BJ (cell line): Measurements from ENCODE around the gene SPIN3. TPM values are rescaled to one million over a fixed set of nuclear protein-coding genes. Genes with fewer than 3 reads are reported as not detected.
A peak's percentile ranks its signal among the peaks of the same experiment; 100 is the strongest.

Experiments used
- CTCF ChIA-PET: fragments of 350-600 bp; formaldehyde crosslinking; extraction: SDS; loops from one replicate; lab custom pipeline; 2021; ENCODE audit warnings: antibody characterized with exemption, inconsistent platforms; lab: Yijun Ruan, JAX
- POLR2A ChIA-PET: fragments of 300-600 bp; sonication (Branson Sonifier 250); formaldehyde crosslinking; extraction: SDS; loops from one replicate; lab custom pipeline; 2021; ENCODE audit warnings: antibody characterized with exemption; lab: Charles Lee
- DNase-seq: peaks from one replicate; pipeline ENCODE4 v3.0.0-alpha.2; 2011; ENCODE audit warnings: low read depth
- H3K27me3 ChIP-seq: 2 replicates; pipeline ENCODE4 v1.6.0; 2011; ENCODE audit warnings: low read length; ENCODE audit not compliant: control insufficient read depth, insufficient read depth
- H3K36me3 ChIP-seq: 2 replicates; pipeline ENCODE4 v1.5.1; 2011; ENCODE audit warnings: low read length; ENCODE audit not compliant: control insufficient read depth, insufficient read depth
- H3K4me3 ChIP-seq: 2 replicates; pipeline ENCODE4 v1.5.1; 2011; ENCODE audit warnings: low read depth, mild to moderate bottlenecking, control low read depth, low read length
- polyA plus RNA-seq: library from polyadenylated mRNA; depleted of rRNA; stranded (reverse); fragments of >200 nt; gene quantifications from 2 replicates; pipeline ENCODE4 v1.2.3, GENCODE V29; 2011
- TF ChIP-seq, protein P1 (sequence below): IDR thresholded peaks from 2 replicates; pipeline ENCODE4 v1.5.1; 2011; ENCODE audit warnings: low read depth, mild to moderate bottlenecking, control low read depth, inconsistent platforms, low read length, moderate library complexity; ENCODE audit not compliant: insufficient read depth

SPIN3 gene
- polyA plus RNA-seq, 1 experiment: 8.6 TPM

DNA sequence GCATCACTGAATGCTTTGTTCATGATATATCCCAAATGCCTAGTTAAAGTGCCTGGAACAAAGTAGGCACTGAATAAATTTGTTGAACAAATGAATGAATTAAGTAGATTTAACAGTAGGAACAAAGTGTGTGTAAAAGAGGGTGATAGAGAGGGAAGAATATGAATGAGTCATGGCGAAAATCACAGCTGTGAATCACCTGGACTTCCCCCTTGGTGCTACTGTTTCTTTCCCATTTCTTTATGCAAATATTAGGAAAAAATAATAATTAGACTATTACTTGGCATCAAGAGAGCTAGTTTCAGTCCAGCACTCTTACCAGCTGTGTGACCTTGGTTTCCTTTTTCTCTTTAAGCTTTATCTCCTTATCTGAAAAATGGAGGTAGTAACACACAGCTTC, 9.2 kb downstream of the SPIN3 start:
- H3K27me3 ChIP-seq: no peaks in the 10 kb centered on the region
- no peak overlapping the region for H3K4me3 ChIP-seq
- TF ChIP-seq, protein P1, sequence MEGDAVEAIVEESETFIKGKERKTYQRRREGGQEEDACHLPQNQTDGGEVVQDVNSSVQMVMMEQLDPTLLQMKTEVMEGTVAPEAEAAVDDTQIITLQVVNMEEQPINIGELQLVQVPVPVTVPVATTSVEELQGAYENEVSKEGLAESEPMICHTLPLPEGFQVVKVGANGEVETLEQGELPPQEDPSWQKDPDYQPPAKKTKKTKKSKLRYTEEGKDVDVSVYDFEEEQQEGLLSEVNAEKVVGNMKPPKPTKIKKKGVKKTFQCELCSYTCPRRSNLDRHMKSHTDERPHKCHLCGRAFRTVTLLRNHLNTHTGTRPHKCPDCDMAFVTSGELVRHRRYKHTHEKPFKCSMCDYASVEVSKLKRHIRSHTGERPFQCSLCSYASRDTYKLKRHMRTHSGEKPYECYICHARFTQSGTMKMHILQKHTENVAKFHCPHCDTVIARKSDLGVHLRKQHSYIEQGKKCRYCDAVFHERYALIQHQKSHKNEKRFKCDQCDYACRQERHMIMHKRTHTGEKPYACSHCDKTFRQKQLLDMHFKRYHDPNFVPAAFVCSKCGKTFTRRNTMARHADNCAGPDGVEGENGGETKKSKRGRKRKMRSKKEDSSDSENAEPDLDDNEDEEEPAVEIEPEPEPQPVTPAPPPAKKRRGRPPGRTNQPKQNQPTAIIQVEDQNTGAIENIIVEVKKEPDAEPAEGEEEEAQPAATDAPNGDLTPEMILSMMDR: no peak
- ChIA-PET CTCF (interaction anchor here (3.2 kb wide), 1 partner anchor 8 kb away, joined by 14 read pairs; no protein-coding TSS in a partner anchor), POLR2A (no interaction called here)
- H3K36me3 ChIP-seq: peaks cover 3% of the 10 kb centered on the region
- no peak for DNase-seq

DNA sequence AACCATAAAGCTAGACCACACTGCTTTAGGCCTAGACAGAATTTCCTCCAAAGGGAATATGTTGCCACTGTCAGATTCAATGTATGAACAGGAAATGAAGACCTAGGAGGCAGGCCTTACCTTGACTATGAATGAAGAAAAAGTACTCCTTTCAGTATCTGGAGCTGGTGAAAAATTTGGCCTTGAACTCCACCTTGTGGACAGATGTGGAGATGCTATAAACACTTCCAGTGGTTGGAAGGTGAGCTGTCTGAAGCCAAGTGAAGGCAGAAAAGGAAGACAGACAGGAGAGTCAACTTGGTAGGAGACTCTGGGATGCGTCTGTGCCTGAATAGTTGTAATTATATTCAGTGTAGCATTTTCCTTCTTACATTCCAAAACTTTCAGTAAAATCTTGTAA, 17.2 kb downstream of the SPIN3 start:
- peaks cover 2% of the 10 kb centered on the region; the same call in 1 of the 2 replicates for H3K36me3 ChIP-seq
- ChIA-PET CTCF (interaction anchor here (0.9 to 2.5 kb wide), 10 partner anchors 10 to 696 kb away, joined by 3 to 14 read pairs (median 4); partner anchors contain the start of gene SPIN3), POLR2A (no interaction called here)
- TF ChIP-seq, protein P1: peak; percentile 58
- DNase-seq: no peak
- no peaks in the 10 kb centered on the region for H3K27me3 ChIP-seq
- H3K4me3 ChIP-seq: no peak overlapping the region

DNA sequence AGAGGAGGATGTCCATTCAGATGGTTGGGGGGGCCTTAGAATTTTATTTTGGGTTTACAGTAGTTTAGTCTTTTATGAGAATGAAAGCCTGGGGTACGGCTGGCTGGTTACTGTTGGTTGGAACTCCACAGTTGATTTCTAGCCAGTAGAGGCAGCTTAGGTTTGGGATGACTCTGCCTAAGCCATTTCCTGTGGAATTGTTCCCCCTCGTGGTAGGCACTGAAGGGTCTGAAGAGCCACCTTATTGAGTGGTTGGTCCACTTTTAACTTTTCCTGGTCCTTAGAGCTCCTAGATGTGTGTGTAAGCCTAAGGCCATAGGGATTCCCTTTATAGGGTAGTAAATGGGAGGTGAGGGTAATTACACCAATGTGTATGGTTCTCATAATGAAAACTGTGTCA, 19.7 kb downstream of the SPIN3 start:
- Histone ChIP-seq H3K36me3 (no peaks in the 10 kb centered on the region), H3K27me3 (no peaks in the 10 kb centered on the region), H3K4me3 (no peak overlapping the region)
- TF ChIP-seq, protein P1: no peak
- CTCF ChIA-PET: interaction anchor here (2.6 kb wide), 1 partner anchor 172 kb away, joined by 7 read pairs; no protein-coding TSS in a partner anchor
- POLR2A ChIA-PET: no interaction called here
- no peak for DNase-seq

DNA sequence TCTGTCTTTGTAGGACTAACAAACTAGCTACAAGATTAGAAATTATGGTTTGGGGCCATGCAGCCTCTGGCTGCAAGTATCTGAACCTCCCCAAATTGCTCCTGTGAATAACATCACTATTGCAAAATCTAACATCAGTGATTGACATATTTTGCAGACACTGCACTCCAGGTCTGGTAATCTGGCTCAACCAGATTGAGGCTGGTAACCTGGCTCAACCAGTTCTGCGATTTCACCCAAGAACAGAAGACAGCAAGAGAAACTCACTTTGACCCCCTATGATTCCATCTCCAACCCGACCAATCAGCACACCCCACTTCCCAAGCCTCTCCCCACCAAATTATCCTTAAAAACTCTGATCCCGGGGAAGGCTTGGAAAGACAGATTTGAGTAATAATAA, 20.9 kb downstream of the SPIN3 start:
- CTCF ChIA-PET: no interaction called here
- H3K4me3 ChIP-seq: no peak overlapping the region
- TF ChIP-seq, protein P1: no peak
- no peak for DNase-seq
- no peaks in the 10 kb centered on the region for H3K36me3 ChIP-seq
- POLR2A ChIA-PET: no interaction called here
- H3K27me3 ChIP-seq: no peaks in the 10 kb centered on the region

DNA sequence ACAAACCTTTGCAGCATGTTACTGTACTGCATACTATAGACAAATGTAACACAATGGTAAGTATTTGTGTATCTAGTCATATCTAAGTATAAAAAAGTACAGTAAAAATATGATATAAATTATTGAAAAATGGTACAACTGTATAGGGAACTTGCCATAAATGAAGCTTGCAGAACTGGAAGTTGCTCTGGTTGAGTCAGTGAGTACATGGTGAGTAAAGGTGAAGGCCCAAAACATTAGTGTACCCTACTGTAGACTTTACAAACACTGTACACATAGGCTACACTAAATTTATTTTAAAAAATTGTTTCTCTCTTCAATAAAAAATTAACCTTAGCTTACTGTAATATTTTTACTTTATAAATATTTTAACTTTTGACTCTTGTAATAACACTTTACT, 25.8 kb downstream of the SPIN3 start:
- DNase-seq: no peak
- no peaks in the 10 kb centered on the region for H3K36me3 ChIP-seq
- no peaks in the 10 kb centered on the region for H3K27me3 ChIP-seq
- no peak overlapping the region for H3K4me3 ChIP-seq
- CTCF ChIA-PET: no interaction called here
- TF ChIP-seq, protein P1: no peak
- POLR2A ChIA-PET: no interaction called here
